Measurements from ENCODE around the gene STK32B.
"Not testable (repeated sequence)": the region's sequence is repeated elsewhere in the genome, so short reads cannot be mapped to it uniquely, and the experiment has no call there.

STK32B gene

GRCh38 chr4:5256421-5256820, 205.1 kb downstream of the STK32B start:
- no peak overlapping the region for H3K27ac Mint-ChIP-seq
- H3K4me1 Mint-ChIP-seq: no peaks in the 10 kb centered on the region
- no peak for DNase-seq (ENCODE audit: low spot score in 2 of 2)
- no peaks in the 10 kb centered on the region for H3K36me3 Mint-ChIP-seq
- H3K4me3 Mint-ChIP-seq: no peak overlapping the region
- ATAC-seq (ENCODE audit: low read depth): no peak
- peaks cover 8% of the 10 kb centered on the region for H3K27me3 Mint-ChIP-seq
- peaks cover 1% of the 10 kb centered on the region for H3K9me3 Mint-ChIP-seq

- DNase-seq (ENCODE audit: low spot score in 2 of 2): no peak
- Mint-ChIP-seq H3K27me3 (peaks cover 8% of the 10 kb centered on the region), H3K4me3 (no peak overlapping the region), H3K9me3 (peaks cover 1% of the 10 kb centered on the region), H3K36me3 (no peaks in the 10 kb centered on the region), H3K4me1 (no peaks in the 10 kb centered on the region), H3K27ac (no peak overlapping the region)
- no peak for ATAC-seq (ENCODE audit: low read depth)
Measured at GRCh38 chr4:5257086-5257485, 205.8 kb downstream of the STK32B start.

- no peaks in the 10 kb centered on the region for H3K4me1 Mint-ChIP-seq
- peaks cover 5% of the 10 kb centered on the region for H3K27me3 Mint-ChIP-seq
- ATAC-seq (ENCODE audit: low read depth): no peak
- H3K4me3 Mint-ChIP-seq: no peak overlapping the region
- H3K27ac Mint-ChIP-seq: no peak overlapping the region
- no peak for DNase-seq (ENCODE audit: low spot score in 2 of 2)
- H3K36me3 Mint-ChIP-seq: no peaks in the 10 kb centered on the region
- H3K9me3 Mint-ChIP-seq: peaks cover 1% of the 10 kb centered on the region
Measured at GRCh38 chr4:5259471-5259870, 208.2 kb downstream of the STK32B start.

GRCh38 chr4:5260121-5260520, 208.8 kb downstream of the STK32B start:
- Mint-ChIP-seq H3K9me3 (peaks cover 1% of the 10 kb centered on the region), H3K4me1 (no peaks in the 10 kb centered on the region), H3K36me3 (no peaks in the 10 kb centered on the region), H3K27ac (no peak overlapping the region), H3K4me3 (no peak overlapping the region), H3K27me3 (peaks cover 5% of the 10 kb centered on the region)
- ATAC-seq (ENCODE audit: low read depth) (no peak), DNase-seq (ENCODE audit: low spot score in 2 of 2) (no peak)

GRCh38 chr4:5261866-5262265, 210.6 kb downstream of the STK32B start:
- no peak overlapping the region for H3K27ac Mint-ChIP-seq

GRCh38 chr4:5266991-5267390, 215.7 kb downstream of the STK32B start:
- no peaks in the 10 kb centered on the region for H3K27me3 Mint-ChIP-seq
- no peak overlapping the region for H3K27ac Mint-ChIP-seq
- no peaks in the 10 kb centered on the region for H3K4me1 Mint-ChIP-seq
- no peaks in the 10 kb centered on the region for H3K36me3 Mint-ChIP-seq
- no peak overlapping the region for H3K4me3 Mint-ChIP-seq
- ATAC-seq (ENCODE audit: low read depth): no peak
- no peaks in the 10 kb centered on the region for H3K9me3 Mint-ChIP-seq
- DNase-seq (ENCODE audit: low spot score in 2 of 2): no peak

More at GRCh38 chr4:5261866-5262265, 210.6 kb downstream of the STK32B start:
- H3K4me3 Mint-ChIP-seq: no peak overlapping the region
- ATAC-seq (ENCODE audit: low read depth) (no peak), DNase-seq (ENCODE audit: low spot score in 2 of 2) (no peak)
- no peaks in the 10 kb centered on the region for H3K36me3 Mint-ChIP-seq
- peaks cover 1% of the 10 kb centered on the region for H3K9me3 Mint-ChIP-seq
- H3K4me1 Mint-ChIP-seq: no peaks in the 10 kb centered on the region
- peaks cover 5% of the 10 kb centered on the region for H3K27me3 Mint-ChIP-seq

- H3K27ac Mint-ChIP-seq: no peak overlapping the region
- H3K27me3 Mint-ChIP-seq: no peaks in the 10 kb centered on the region
- H3K4me3 Mint-ChIP-seq: no peak overlapping the region
- H3K4me1 Mint-ChIP-seq: no peaks in the 10 kb centered on the region
- no peaks in the 10 kb centered on the region for H3K36me3 Mint-ChIP-seq
- ATAC-seq (ENCODE audit: low read depth) (no peak), DNase-seq (ENCODE audit: low spot score in 2 of 2) (no peak)
- no peaks in the 10 kb centered on the region for H3K9me3 Mint-ChIP-seq
Measured at GRCh38 chr4:5267408-5267807, 216.1 kb downstream of the STK32B start.

GRCh38 chr4:5276475-5277075, 225.3 kb downstream of the STK32B start:
- no peaks in the 10 kb centered on the region for H3K27me3 Mint-ChIP-seq
- ATAC-seq (ENCODE audit: low read depth): no peak
- no peak for DNase-seq (ENCODE audit: low spot score in 2 of 2)
- no peaks in the 10 kb centered on the region for H3K9me3 Mint-ChIP-seq
- H3K4me1 Mint-ChIP-seq: no peaks in the 10 kb centered on the region
- no peaks in the 10 kb centered on the region for H3K36me3 Mint-ChIP-seq
- no peak overlapping the region for H3K4me3 Mint-ChIP-seq
- H3K27ac Mint-ChIP-seq: no peak overlapping the region

- H3K9me3 Mint-ChIP-seq: no peaks in the 10 kb centered on the region
- no peaks in the 10 kb centered on the region for H3K27me3 Mint-ChIP-seq
- no peak overlapping the region for H3K27ac Mint-ChIP-seq
- DNase-seq (ENCODE audit: low spot score in 2 of 2) (no peak), ATAC-seq (ENCODE audit: low read depth) (no peak)
- H3K4me1 Mint-ChIP-seq: no peaks in the 10 kb centered on the region
- H3K4me3 Mint-ChIP-seq: no peak overlapping the region
- no peaks in the 10 kb centered on the region for H3K36me3 Mint-ChIP-seq
Measured at GRCh38 chr4:5277079-5277478, 225.8 kb downstream of the STK32B start.

GRCh38 chr4:5278213-5278612, 226.9 kb downstream of the STK32B start:
- ATAC-seq (ENCODE audit: low read depth) (no peak), DNase-seq (ENCODE audit: low spot score in 2 of 2) (no peak)
- Mint-ChIP-seq H3K36me3 (no peaks in the 10 kb centered on the region), H3K27me3 (no peaks in the 10 kb centered on the region), H3K27ac (no peak overlapping the region), H3K4me1 (no peaks in the 10 kb centered on the region), H3K4me3 (no peak overlapping the region), H3K9me3 (no peaks in the 10 kb centered on the region)

- H3K9me3 Mint-ChIP-seq: not testable (repeated sequence)
Measured at GRCh38 chr4:5280069-5280468, 228.8 kb downstream of the STK32B start.

GRCh38 chr4:5280828-5281227, 229.5 kb downstream of the STK32B start:
- ATAC-seq (ENCODE audit: low read depth): no peak
- H3K9me3 Mint-ChIP-seq: no peaks in the 10 kb centered on the region
- no peaks in the 10 kb centered on the region for H3K4me1 Mint-ChIP-seq
- no peaks in the 10 kb centered on the region for H3K36me3 Mint-ChIP-seq
- no peak overlapping the region for H3K4me3 Mint-ChIP-seq
- no peaks in the 10 kb centered on the region for H3K27me3 Mint-ChIP-seq
- DNase-seq (ENCODE audit: low spot score in 2 of 2): no peak
- no peak overlapping the region for H3K27ac Mint-ChIP-seq

More at GRCh38 chr4:5280069-5280468, 228.8 kb downstream of the STK32B start:
- not testable (repeated sequence) for H3K36me3 Mint-ChIP-seq; H3K4me1 Mint-ChIP-seq; H3K4me3 Mint-ChIP-seq; H3K27ac Mint-ChIP-seq; DNase-seq (ENCODE audit: low spot score in 2 of 2); H3K27me3 Mint-ChIP-seq; ATAC-seq (ENCODE audit: low read depth)

- DNase-seq (ENCODE audit: low spot score in 2 of 2): no peak
- Mint-ChIP-seq H3K9me3 (no peaks in the 10 kb centered on the region), H3K27ac (no peak overlapping the region), H3K4me1 (no peaks in the 10 kb centered on the region), H3K36me3 (no peaks in the 10 kb centered on the region), H3K27me3 (no peaks in the 10 kb centered on the region), H3K4me3 (no peak overlapping the region)
- ATAC-seq (ENCODE audit: low read depth): no peak
Measured at GRCh38 chr4:5283837-5284236, 232.6 kb downstream of the STK32B start.

- Mint-ChIP-seq H3K36me3 (no peaks in the 10 kb centered on the region), H3K27me3 (no peaks in the 10 kb centered on the region), H3K4me1 (no peaks in the 10 kb centered on the region), H3K4me3 (no peak overlapping the region), H3K9me3 (no peaks in the 10 kb centered on the region), H3K27ac (no peak overlapping the region)
- DNase-seq (ENCODE audit: low spot score in 2 of 2) (no peak), ATAC-seq (ENCODE audit: low read depth) (no peak)
Measured at GRCh38 chr4:5284517-5284916, 233.2 kb downstream of the STK32B start.

- Mint-ChIP-seq H3K36me3 (no peaks in the 10 kb centered on the region), H3K4me3 (no peak overlapping the region), H3K27ac (no peak overlapping the region), H3K9me3 (peaks cover 6% of the 10 kb centered on the region), H3K4me1 (no peaks in the 10 kb centered on the region), H3K27me3 (no peaks in the 10 kb centered on the region)
- ATAC-seq (ENCODE audit: low read depth) (no peak), DNase-seq (ENCODE audit: low spot score in 2 of 2) (no peak)
Measured at GRCh38 chr4:5292101-5292500, 240.8 kb downstream of the STK32B start.

Data from memory B cell (primary cell).